ENCODE results near the gene SOST.

Gene SOST

DNA sequence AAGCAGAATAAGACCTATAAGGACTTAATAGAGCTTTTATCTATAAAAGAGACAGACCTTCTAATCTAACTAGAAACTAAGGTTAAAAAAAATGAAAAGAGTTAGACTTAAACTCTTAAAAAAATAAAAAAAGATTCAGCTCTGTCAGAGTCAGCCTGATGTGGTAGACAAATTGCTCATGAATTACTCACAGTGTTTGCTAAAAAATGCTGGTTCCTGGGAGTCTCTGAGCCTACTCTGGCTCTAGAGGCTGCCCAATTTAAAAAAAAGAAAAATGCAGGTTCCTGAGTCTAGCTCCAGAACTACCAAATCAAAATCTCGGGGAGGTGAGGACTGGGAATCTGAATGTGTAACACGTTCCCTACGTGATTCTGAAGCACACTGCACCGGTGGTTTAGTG lies 18.1 kb downstream of the SOST start:
- no peak for DNase-seq

DNA sequence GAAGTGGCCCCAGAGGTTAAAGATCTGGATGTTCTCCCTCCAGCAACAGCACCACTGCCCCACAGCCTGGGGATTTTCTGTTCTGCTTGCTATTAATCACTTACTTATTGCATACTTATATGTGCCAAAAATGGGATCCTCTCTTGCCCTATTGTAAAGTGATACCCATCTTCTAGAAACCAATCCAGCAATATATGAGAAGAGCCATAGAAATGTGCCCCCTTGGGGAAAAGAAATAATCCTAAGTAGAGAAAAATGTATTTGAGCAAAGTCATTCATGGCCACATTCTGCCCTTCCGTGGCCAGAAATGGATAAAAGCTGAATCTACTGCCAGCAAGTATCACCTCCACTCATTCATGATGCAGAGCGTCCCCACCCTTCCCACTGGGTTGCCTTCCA lies 20.9 kb downstream of the SOST start:
- DNase-seq: no peak

DNA sequence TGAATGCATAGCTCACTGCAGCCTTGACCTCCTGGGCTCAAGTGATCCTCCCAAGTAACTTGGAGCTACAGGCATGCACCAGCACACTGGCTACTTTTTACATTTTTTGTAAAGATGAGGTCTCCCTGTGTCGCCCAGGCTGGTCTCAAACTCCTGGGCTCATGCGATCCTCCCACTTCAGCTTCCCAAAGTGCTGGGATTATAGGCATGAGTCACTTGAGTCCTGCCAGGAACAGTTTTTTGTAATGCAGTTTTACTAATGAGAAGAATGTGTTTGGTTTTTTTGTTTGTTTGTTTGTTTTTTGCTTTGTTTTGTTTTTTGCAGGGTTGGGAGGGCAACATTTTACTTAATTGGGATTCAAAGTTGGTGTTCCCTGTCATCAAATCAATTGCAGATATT lies 22.2 kb downstream of the SOST start:
- DNase-seq: no peak

DNA sequence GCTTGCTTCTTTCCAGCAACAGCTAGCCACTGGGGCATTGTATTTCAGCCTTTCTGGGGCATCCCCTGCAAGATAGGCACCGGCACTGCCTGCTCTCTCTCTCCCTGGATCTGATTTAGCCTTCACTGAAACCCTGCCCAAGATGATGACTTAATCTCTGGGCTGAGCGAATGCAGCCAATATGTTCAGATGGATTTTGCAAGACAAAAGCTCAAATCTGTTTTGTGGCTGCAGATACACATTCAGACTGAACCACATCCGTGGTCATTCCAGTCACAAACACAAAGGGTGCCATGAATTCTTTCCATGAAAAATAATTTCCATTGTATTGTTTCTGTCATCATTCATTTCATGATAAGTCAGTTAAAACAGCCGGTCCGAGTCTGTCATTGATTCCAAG lies 24.2 kb downstream of the SOST start:
- DNase-seq: peak; percentile 8

DNA sequence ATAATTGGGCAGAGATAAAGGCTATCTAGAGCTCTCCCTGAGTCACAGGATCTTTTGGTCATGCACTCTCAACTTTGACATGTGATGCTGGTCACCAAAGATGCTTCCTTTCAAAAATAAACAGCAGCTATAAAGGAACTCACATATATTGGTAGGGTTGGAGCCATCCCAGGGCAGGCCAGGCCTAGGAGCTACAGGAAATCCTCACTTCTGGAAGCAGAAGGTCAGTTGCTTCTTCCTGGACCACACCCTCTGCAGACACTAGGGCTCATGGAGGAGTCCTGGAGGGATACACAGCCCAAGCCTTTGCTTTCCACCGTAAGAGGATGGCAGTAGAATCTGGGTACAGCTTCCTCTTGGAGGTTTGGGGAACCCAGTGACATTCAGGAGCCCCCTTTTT lies 24.6 kb downstream of the SOST start:
- DNase-seq: no peak

DNA sequence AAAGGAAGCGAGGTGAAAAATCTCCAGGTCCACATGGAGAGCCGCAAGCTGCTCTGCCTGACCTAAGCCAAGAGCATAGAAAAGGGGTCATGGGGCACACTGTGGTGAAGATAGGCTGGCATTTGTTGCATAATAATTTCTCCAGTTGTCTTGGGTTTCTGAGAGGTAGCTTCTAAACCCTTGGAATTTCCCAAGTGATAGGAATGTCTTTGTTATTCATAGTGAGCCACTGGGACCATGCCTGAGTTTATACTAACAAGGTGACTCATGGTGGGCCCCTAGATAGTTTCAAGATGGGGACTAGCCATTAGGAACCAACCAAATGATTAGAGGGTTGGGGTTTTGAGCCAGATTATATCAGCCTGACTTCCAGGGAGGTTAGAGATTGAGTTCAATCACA lies 25.6 kb downstream of the SOST start:
- DNase-seq: no peak

DNA sequence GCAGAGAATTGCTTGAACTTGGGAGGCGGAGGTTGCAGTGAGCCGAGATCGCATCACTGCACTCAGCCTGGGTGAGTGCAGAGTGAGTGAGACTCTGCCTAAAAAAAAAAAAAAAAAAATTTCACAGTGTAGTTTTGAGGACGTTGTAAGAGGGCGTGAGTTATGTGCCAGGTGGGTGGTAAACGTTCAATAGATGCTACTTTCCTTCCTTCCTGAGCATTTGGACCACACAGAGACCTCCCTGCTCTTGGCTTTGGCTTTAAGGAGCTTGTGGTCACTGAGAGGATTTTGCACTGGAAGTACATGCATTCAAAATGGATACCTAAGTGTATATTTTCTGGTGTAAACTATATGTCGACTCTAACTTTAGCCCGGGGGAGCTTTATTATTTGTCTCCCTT lies 30.5 kb downstream of the SOST start:
- DNase-seq: no peak

DNA sequence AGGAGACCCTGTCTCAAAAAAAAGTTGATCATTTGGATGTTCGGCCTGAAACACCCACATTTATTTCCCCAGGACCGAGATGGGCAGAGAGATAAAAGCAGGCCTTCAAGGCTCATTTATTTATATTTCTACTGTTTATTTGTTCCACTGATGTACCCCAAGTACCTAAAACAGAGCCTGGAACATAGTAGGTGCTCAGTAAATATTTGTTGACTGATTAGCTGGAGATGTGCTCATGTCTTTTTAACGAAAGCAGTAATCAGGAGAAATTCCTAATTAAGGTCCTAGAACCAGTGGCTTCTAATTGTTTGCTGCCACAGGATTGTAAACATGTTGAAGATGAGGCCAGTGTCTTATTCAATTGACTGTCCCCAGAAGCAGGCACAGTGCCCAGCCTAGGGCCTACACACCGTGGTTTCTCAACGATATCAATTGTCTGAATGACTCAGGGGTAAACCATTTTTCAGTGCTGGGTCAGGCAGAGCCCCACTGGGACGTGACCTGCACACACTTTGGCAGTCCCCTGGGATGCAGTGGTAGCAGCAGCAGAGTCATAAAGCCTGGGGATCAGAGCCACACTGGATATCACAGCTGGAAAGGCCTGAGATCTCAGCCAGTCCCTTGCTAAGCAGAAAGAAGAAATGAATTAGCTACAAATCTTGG lies 34.8 kb downstream of the SOST start:
- DNase-seq: peak; percentile 1

DNA sequence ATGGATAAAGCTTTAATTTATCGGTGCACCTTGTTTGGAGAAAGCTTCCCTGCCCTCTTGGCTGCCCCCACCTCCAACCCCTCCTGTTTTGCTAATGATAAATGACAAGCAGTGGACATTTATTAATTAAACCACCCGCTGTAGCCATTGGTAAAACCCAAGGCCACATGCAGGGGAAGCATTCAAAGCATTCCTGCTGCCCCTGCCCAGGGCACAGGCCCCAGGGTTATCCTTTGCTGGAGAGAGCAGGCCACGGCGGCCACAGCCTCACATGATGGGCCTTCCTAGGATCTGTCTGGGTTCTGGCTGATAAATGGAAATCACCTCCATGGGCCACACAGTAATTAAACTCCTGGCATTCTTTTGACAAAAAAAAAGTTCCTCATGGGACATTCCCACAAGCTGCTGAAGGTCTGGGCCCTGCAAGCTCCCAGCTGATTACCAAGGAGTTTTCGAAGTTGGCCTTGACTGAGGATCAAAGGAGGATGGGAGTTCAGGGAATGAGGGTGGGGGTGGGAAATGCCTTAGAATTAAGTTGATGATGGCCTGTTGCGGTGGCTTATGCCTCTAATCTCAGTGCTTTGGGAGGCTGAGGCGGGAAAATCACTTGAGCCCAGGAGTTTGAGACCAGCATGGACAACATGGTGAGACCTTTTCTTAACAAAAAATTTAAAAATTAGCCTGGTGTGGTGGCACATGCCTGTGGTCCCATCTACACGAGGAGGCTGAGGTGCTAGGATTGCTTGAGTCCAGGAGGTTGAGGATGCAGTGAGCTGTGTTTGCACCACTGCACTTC lies 35.5 kb downstream of the SOST start:
- DNase-seq: no peak

DNA sequence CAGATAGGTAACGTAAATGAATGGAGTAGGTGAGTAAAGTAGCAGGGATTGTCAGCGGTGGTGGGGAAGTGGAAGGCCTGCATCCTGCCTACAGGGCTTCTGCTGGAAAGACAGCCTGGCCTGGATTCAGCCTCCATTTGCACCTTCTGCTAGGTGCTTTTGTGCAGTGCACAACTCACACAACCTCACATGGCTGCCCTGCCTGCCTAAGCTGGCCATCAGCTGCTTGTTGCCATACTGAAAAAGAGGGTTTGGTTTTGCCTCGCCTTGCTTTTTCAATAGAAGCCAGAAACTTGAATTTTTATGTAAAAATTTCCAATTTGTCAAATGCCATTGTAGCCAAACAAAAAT lies 36.3 kb downstream of the SOST start:
- DNase-seq: no peak

DNA sequence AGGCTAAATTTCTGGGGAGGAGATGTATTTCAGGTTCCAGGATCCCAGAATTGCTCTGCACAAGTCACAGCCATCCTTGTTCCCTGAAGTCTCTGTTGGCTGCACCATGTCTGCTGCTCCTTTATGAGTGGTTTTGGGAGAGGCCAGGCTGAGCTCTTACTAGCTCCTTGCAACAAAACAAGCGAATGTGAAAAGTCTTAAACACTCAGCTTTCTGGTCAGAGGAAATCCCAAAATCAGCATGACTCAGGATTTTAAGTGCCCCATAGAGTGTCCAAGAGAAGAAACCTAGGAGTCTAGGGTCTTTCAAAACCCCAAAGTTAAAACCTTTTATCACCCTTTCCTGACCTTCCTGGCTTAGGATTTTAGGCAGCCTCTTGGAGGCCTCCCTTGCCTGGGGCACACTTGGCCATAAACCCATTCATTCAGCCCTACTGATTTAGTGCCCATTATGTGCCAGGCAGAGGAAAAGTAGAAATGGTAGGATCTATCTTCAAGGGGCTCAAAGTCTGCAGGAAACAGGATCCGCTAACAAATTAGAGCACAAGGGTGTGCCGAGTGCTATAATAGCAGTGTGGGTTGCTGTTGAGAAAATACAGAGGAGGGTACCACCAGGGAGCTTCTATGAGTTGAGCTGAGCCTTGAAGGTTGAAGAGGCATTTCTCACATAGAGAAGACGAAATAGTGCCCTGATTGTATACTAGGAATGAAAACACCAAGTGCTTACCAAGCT lies 36.9 kb downstream of the SOST start:
- DNase-seq: no peak

DNA sequence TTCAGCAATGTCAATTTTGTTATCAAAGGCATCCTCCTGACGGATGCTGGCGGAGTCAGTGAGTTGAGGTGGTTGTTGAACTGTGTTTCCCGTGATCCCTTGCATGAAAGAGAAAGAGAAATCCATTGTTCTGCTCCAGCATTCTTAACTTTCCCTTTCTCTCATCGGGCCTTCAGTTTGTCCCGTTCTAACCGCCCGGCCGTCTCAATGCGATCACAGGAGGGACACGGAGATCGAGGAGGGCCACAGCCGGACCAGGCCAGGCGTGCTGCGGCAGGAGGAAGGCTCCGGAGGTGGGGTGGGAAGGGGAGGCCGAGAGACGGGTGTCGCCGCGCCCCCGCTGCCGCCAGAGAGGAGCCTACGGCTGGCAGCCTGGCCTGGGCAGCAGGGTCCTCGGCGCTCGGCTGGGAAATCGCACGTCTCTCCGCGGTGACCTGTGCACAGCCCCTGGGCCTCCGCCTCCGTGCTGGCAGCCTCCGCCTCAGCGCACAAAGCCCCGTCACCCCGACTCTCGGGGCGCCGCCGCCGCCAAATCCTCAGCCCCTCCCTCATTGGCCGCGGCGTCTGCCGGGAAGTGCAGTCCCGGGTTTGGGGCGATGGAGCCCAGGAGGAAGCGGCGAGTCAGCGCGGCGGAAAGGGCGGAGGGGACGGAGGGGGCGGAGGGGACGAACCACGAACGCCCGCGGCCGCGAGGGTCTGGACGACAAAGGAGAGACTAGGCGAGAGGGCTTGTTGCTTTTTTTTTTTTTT lies 38.1 kb downstream of the SOST start:
- peak; percentile 40 for DNase-seq

DNA sequence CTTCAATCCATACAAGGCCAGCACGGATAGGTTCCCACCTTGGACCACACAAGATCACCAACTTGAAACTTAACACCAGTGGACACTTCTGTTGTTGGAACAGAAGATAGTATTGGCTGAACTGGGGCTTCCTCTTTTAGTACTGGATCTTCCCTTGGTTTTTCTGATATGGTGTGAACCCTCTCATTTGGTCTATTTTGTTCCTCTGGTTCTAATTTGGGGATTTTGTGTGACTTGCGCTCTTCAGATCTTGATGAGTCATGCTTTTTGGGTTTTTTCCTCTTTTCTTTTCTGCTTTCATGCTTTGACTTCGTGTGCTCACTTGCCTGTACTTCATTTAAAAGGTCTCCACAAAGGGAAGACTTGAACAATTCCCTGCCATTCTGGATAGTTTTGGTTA lies 39.0 kb downstream of the SOST start:
- DNase-seq: peak; percentile 90

DNA sequence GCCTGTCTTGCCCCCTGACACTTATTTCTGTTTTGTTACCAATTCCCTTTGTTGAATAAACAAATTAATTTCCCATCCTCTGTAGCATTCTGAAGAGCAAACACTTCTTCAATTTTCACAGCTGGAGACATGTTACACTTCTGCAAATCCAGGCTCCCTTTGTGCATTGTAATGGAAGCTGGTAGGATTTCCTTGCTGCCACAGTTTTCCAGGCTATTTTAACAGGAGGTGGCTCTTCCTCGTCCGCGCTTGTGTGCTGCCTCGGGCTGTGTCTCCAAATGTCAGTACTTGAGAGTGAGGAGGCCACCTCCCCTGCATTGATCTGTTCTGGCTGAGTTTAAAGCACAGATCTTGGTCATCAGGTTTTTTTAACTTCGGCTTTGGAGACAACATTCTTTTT lies 40.0 kb downstream of the SOST start:
- DNase-seq: no peak

DNA sequence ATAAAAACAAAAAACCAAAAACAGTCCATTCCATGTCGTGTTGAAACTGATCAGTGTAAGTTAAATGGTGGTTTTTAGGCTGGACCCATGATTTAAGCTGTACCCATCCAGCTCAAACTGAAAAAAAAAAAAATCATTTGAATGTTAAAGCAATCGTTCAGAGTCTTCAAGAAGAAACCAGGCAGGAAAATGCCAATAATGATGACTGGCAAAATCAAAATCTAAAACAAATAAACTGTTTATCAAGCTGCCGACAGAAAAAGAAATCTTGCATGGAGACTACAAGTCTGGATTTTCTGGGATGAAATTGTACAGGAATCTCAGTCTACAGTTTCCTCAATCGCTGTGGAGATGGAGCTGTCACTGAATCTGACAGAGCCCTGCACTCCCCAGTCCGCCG lies 40.7 kb downstream of the SOST start:
- DNase-seq: no peak

DNA sequence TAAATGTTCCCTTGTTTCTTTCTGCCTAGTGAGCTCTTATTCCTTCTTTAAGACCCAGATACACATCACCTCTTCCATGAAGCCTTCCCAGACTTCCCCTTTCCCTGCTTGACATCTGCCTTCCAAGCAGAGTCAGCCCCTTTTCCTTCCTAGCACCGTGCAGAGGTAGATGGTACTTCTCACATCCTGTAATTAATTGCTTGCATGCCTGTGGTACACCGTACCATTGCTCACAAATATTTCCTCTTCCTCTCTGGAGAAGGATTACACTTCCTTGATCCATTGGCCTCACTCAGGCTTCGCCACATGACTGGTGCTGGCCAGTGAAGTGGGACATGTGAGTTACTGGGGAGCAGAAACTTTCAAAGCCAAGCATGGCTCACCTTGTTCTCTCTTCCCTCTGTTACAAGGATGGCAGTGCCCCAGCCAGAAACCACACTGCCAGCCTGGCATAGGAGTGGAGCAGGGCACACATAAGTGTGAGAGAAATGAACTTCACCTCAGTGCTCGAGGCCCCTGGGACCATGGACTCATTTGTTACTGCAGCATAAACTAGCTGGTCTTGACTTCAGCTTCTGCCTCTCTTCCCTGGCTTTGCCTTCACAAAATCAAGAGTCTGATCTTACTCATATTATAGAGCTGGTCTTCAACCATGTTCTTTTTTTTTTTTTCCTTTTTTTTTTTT lies 44.0 kb downstream of the SOST start:
- DNase-seq: peak; percentile 53

DNA sequence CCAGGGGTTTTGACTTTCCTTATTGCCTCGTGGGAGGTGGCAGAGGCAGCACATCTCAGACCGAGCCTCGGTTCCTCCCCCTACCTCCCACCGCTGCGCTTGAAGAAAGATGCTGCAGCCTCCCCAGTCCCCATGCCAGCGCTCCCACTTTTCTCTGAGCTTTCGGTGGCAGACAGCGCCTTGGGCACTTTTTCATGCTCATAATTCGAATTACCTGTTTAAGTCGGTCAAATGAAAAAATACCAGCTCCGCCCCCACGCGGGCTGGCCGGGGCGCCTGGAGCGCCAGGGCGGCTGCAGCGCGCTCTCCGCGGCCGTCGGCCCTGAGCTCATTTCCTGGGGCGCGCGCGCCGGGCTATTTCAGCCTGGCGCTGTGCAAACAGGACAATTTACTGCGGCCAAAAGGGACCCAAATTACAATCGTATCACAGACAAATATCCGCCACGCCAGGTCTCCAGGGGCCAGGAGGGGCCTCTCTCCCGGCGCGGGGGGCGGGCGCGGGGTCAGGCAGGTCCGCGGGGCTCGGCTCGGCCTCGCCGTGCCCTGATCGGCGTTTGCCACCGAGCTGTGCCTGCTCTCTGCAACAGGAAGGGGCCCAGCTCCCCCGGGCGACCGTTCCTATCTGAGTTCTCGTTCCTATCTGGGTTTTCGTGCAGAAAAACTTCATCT lies 45.0 kb downstream of the SOST start:
- peak; percentile 16 for DNase-seq

DNA sequence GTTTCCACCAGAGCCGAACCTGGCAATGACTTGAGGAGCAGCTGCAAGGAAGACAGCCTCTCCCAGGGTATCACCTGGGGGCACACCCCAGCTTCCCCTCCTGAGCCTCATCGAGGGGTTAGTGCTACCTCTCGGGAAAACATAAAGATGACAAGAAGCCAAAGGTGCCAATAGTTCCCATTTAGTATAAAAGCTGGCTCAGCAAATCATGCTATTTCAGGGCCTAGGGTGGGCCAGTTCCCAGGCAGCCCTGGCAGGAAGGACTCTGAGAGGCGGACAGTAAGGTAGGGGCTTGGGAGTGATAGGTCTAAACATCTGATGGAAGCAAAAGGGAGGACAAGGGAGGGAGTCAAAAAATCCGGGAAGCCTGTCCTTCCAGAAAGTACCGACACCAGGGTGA lies 46.2 kb downstream of the SOST start:
- no peak for DNase-seq

DNA sequence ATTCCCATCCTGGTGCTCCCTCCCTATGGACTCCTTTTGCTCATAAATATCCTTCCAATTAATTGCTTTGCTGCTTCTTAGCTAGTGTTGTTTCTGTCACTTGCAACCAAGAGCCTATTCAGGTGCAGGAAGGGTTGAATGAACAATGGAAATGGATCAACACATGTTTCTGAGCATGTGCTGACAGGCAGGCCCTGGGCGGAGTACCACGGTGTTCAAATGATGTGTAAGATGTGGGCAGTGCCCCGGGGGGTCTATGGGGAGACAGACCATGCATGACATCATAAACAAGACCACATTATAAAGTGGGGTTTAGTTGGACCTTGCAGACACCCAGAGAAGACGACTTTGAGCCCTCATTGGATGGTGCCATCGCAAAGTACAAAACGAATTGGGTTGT lies 48.5 kb downstream of the SOST start:
- DNase-seq: no peak

DNA sequence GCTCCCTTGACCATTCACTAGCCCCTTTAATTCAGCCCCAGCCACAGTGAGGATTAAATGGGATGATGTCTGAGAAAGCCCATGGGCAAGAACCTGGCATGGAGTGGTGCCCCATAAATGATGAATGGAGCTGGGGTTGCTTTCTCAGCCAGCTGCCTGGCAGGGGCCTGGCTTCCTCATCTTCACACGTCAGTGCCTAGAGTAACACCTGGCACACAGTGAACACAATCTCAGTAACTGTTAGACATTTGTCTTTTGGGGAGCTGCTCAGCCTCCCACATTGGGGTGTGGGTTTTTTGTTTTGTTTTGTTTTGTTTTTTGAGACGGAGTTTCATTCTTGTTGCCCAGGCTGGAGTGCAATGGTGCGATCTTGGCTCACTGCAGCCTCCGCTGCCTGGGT lies 49.4 kb downstream of the SOST start:
- DNase-seq: no peak

DNA sequence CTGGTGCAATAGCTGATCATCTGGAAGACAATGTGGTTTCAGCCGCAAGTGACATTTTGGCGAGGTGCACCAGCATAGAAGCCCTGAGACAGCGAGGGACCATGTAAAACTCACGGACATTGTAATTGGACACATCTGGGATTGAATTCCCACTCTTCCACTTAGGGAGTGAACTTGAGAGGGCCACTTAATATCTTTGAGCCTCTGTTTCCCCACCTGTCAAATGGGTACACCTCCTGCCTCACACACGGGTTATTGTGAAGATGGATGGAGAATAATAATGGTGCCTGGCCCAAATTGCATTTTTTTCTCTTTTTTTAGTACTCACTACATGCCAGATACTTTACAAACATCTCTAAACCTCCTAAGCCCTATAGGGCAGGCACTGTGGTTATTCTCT lies 51.4 kb downstream of the SOST start:
- no peak for DNase-seq

DNA sequence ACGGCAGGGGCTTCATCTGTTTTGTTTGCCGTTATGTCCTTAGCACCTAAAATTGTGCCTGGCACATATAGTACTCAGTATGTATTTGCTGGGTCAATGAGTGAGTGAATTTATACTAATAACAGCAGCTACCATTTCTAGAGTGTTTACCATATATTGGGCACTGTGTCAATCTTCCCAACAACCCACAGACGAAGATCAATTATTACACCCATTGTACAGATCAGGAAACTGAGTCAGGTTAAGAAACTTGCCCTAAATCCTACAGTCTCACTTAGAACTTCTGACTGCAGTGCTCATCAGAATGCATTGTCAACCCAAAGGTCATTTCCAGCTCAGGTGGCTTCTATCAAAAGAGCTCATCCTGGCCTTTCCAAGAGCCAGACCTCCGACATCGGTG lies 52.4 kb downstream of the SOST start:
- DNase-seq: no peak

Data from MV-4-11 (cell line).